SK-N-SH treated with all-trans-retinoic acid at 6 μM for 48 hours (cell line): ENCODE data around the gene QRICH2.

Experiments used
- ATAC-seq: fragments of 200-7000 bp; cut with Tn5 transposase; 3 replicates; pipeline ENCODE4 v1.9.1; 2020; ENCODE audit warnings: mild to moderate bottlenecking, moderate library complexity
- ARNTL ChIP-seq: fragments of 450-650 bp; formaldehyde crosslinking; IDR thresholded peaks from 2 replicates; pipeline ENCODE4 v1.5.0; 2020; ENCODE audit warnings: low read depth, mild to moderate bottlenecking, moderate library complexity, borderline replicate concordance
- CREB5 ChIP-seq: fragments of 250-450 bp; sonication (Bioruptor Pico); IDR thresholded peaks from 2 replicates; pipeline ENCODE4 v1.5.1; 2020; ENCODE audit warnings: low read depth, mild to moderate bottlenecking, moderate library complexity
- CSDC2 ChIP-seq: fragments of 250-450 bp; sonication (Bioruptor Pico); IDR thresholded peaks from 2 replicates; pipeline ENCODE4 v1.5.0; 2020; ENCODE audit warnings: mild to moderate bottlenecking, moderate library complexity
- CSRNP3 ChIP-seq: fragments of 250-450 bp; sonication (Bioruptor Pico); IDR thresholded peaks from 2 replicates; pipeline ENCODE4 v1.5.1; 2021; ENCODE audit warnings: mild to moderate bottlenecking, moderate library complexity
- GLIS3 ChIP-seq: fragments of 250-450 bp; sonication (Bioruptor Pico); IDR thresholded peaks from 2 replicates; pipeline ENCODE4 v1.5.0; 2020; ENCODE audit warnings: mild to moderate bottlenecking, moderate library complexity
- ISL1 ChIP-seq: fragments of 250-450 bp; sonication (Bioruptor Pico); IDR thresholded peaks from 2 replicates; pipeline ENCODE4 v2.1.2; 2022; ENCODE audit warnings: mild to moderate bottlenecking, moderate library complexity
- PATZ1 ChIP-seq: fragments of 250-450 bp; sonication (Bioruptor Pico); IDR thresholded peaks from 2 replicates; pipeline ENCODE4 v1.8.0; 2020; ENCODE audit warnings: mild to moderate bottlenecking, moderate library complexity, borderline replicate concordance
- POU6F1 ChIP-seq: fragments of 250-450 bp; sonication (Bioruptor Pico); IDR thresholded peaks from 2 replicates; pipeline ENCODE4 v1.8.0; 2021; ENCODE audit warnings: low read depth, mild to moderate bottlenecking, moderate library complexity, borderline replicate concordance
- SNAI2 ChIP-seq: fragments of 250-450 bp; sonication (Bioruptor Pico); IDR thresholded peaks from 2 replicates; pipeline ENCODE4 v1.5.0; 2020; ENCODE audit warnings: mild to moderate bottlenecking, moderate library complexity
- TCF4 ChIP-seq: fragments of 250-450 bp; sonication (Bioruptor Pico); IDR thresholded peaks from 2 replicates; pipeline ENCODE4 v1.8.0; 2021; ENCODE audit warnings: mild to moderate bottlenecking, moderate library complexity, borderline replicate concordance
- TOX ChIP-seq: fragments of 250-450 bp; sonication (Bioruptor Pico); IDR thresholded peaks from 2 replicates; pipeline ENCODE4 v1.8.0; 2021; ENCODE audit warnings: mild to moderate bottlenecking, moderate library complexity, borderline replicate concordance
- TSHZ2 ChIP-seq: fragments of 250-450 bp; sonication (Bioruptor Pico); IDR thresholded peaks from 2 replicates; pipeline ENCODE4 v1.5.0; 2020; ENCODE audit warnings: mild to moderate bottlenecking, moderate library complexity
- ZC3H10 ChIP-seq: fragments of 250-450 bp; sonication (Bioruptor Pico); IDR thresholded peaks from 2 replicates; pipeline ENCODE4 v1.5.1; 2021; ENCODE audit warnings: mild to moderate bottlenecking, moderate library complexity
- ZFP3 ChIP-seq: fragments of 250-450 bp; sonication (Bioruptor Pico); IDR thresholded peaks from 2 replicates; pipeline ENCODE4 v1.5.0; 2020; ENCODE audit warnings: mild to moderate bottlenecking, moderate library complexity
- ZFP30 ChIP-seq: fragments of 450-650 bp; formaldehyde crosslinking; IDR thresholded peaks from 2 replicates; pipeline ENCODE4 v1.5.0; 2022; ENCODE audit warnings: mild to moderate bottlenecking, moderate library complexity
- ZNF565 ChIP-seq: fragments of 450-650 bp; formaldehyde crosslinking; conservative IDR thresholded peaks from 2 replicates; pipeline ENCODE4 v1.5.0; 2020; ENCODE audit warnings: low read depth, mild to moderate bottlenecking, moderate library complexity
- ZNF70 ChIP-seq: fragments of 450-650 bp; formaldehyde crosslinking; IDR thresholded peaks from 2 replicates; pipeline ENCODE4 v1.5.0; 2020; ENCODE audit warnings: mild to moderate bottlenecking, moderate library complexity
- ZNF8 ChIP-seq: fragments of 450-650 bp; formaldehyde crosslinking; IDR thresholded peaks from 2 replicates; pipeline ENCODE4 v1.5.0; 2020; ENCODE audit warnings: mild to moderate bottlenecking, moderate library complexity

QRICH2 gene

GRCh38 chr17:76317535-76317934 lies 9.5 kb upstream of the QRICH2 start (continued):
- TF ChIP-seq ZC3H10 (CRISPR knock-in tag) (no peak), CSDC2 (CRISPR knock-in tag) (no peak), ZNF565 (CRISPR knock-in tag) (no peak), ZNF70 (CRISPR knock-in tag) (no peak)

- peak; percentile 63 for ATAC-seq
- TF ChIP-seq CREB5 (CRISPR knock-in tag), result no peak
- TF ChIP-seq TCF4 (CRISPR knock-in tag), result no peak
- 0 out of 2 replicates have a peak, but pooled peaks have one; percentile 28 for TF ChIP-seq SNAI2 (CRISPR knock-in tag)
These were observed 6.5 kb upstream of the QRICH2 start for GRCh38 chr17:76314392-76315227.

GRCh38 chr17:76312735-76313134 lies 4.7 kb upstream of the QRICH2 start:
- ATAC-seq, result no peak
- TF ChIP-seq CSRNP3 (CRISPR knock-in tag) (no peak), ZNF70 (CRISPR knock-in tag) (no peak), TCF4 (CRISPR knock-in tag) (no peak), TOX (CRISPR knock-in tag) (no peak), TSHZ2 (CRISPR knock-in tag) (no peak), ARNTL (CRISPR knock-in tag) (no peak), GLIS3 (CRISPR knock-in tag) (no peak), ZC3H10 (CRISPR knock-in tag) (no peak), POU6F1 (CRISPR knock-in tag) (no peak), ZNF565 (CRISPR knock-in tag) (no peak), ZNF8 (CRISPR knock-in tag) (no peak), ISL1 (CRISPR knock-in tag) (no peak), ZFP30 (CRISPR knock-in tag) (no peak)

- ATAC-seq, result no peak
- TF ChIP-seq POU6F1 (CRISPR knock-in tag) (no peak), ZNF70 (CRISPR knock-in tag) (no peak), SNAI2 (CRISPR knock-in tag) (no peak), TSHZ2 (CRISPR knock-in tag) (no peak), ZFP3 (CRISPR knock-in tag) (no peak), TCF4 (CRISPR knock-in tag) (no peak), TOX (CRISPR knock-in tag) (no peak), PATZ1 (CRISPR knock-in tag) (no peak), ZNF8 (CRISPR knock-in tag) (no peak)
These were observed 1.4 kb upstream of the QRICH2 start for GRCh38 chr17:76309461-76309860.
